Neutrophil (primary cell): ENCODE measurements around the gene PRR29.
"Not testable (repeated sequence)": the region's sequence is repeated elsewhere in the genome, so short reads cannot be mapped to it uniquely, and the experiment has no call there.

ENCODE experiments used
- H3K27ac ChIP-seq: fragments of 200-600 bp; sonication (generic); 2 replicates; pipeline ENCODE4 v1.5.1; 2016; ENCODE audit warnings: mild to moderate bottlenecking, moderate library complexity
- H3K27me3 ChIP-seq: fragments of 200-600 bp; sonication (generic); 2 replicates; pipeline ENCODE4 v1.6.0; 2016; ENCODE audit warnings: mild to moderate bottlenecking
- H3K36me3 ChIP-seq: fragments of 200-600 bp; sonication (generic); 2 replicates; pipeline ENCODE4 v1.5.1; 2017
- H3K4me1 ChIP-seq, 2 experiments: fragments of 200-600 bp in 1 of 2; sonication (generic) in 1 of 2; 1 replicate in 1 of 2; 2 replicates in 1 of 2; pipeline versions ENCODE4 v1.5.1 to v1.6.1; 2013 to 2016; ENCODE audit warnings: low read depth in 1 of 2, low read length in 1 of 2, mild to moderate bottlenecking in 1 of 2, moderate library complexity in 1 of 2; ENCODE audit not compliant: control insufficient read depth in 1 of 2, insufficient read depth in 1 of 2
- H3K4me3 ChIP-seq, 2 experiments: fragments of 200-600 bp in 1 of 2; sonication (generic) in 1 of 2; 1 replicate in 1 of 2; 2 replicates in 1 of 2; pipeline ENCODE4 v1.5.1; 2013 to 2016; ENCODE audit warnings: low read depth in 1 of 2, low read length in 1 of 2, mild to moderate bottlenecking in 1 of 2, moderate library complexity in 1 of 2
- H3K9me3 ChIP-seq: fragments of 200-600 bp; sonication (generic); 2 replicates; pipeline ENCODE4 v1.5.1; 2016
- TF ChIP-seq, protein P1 (sequence below): fragments of 200-600 bp; sonication (generic); IDR thresholded peaks from 2 replicates; pipeline ENCODE4 v1.5.1; 2016; ENCODE audit warnings: antibody characterized with exemption

The PRR29 gene

DNA sequence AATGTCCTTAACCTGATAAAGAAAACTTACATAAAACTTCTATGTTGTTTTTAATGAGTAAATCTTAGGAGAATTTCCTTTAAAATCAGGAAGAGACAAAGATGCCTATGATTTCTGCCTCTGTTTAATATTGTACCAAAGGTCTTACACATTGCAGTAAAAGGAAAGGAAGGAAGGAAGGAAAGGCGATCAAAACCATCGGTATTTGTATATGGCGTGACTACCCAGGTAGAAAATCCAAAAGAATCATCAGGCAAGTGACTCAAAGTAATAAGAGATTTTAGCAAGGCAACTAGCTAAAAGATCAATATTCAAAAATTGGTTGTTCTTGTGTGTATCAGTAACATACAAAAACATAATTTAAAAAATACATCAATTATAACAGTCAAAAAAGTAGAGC is 18.8 kb downstream of the PRR29 start:
- no peaks in the 10 kb centered on the region for H3K27me3 ChIP-seq
- TF ChIP-seq, protein P1, sequence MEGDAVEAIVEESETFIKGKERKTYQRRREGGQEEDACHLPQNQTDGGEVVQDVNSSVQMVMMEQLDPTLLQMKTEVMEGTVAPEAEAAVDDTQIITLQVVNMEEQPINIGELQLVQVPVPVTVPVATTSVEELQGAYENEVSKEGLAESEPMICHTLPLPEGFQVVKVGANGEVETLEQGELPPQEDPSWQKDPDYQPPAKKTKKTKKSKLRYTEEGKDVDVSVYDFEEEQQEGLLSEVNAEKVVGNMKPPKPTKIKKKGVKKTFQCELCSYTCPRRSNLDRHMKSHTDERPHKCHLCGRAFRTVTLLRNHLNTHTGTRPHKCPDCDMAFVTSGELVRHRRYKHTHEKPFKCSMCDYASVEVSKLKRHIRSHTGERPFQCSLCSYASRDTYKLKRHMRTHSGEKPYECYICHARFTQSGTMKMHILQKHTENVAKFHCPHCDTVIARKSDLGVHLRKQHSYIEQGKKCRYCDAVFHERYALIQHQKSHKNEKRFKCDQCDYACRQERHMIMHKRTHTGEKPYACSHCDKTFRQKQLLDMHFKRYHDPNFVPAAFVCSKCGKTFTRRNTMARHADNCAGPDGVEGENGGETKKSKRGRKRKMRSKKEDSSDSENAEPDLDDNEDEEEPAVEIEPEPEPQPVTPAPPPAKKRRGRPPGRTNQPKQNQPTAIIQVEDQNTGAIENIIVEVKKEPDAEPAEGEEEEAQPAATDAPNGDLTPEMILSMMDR: no peak
- no peak overlapping the region for H3K4me3 ChIP-seq
- H3K9me3 ChIP-seq: no peaks in the 10 kb centered on the region
- no peaks in the 10 kb centered on the region for H3K36me3 ChIP-seq
- peaks cover 16 to 26% of the 10 kb centered on the region in 2 experiments for H3K4me1 ChIP-seq
- H3K27ac ChIP-seq: no peak overlapping the region

DNA sequence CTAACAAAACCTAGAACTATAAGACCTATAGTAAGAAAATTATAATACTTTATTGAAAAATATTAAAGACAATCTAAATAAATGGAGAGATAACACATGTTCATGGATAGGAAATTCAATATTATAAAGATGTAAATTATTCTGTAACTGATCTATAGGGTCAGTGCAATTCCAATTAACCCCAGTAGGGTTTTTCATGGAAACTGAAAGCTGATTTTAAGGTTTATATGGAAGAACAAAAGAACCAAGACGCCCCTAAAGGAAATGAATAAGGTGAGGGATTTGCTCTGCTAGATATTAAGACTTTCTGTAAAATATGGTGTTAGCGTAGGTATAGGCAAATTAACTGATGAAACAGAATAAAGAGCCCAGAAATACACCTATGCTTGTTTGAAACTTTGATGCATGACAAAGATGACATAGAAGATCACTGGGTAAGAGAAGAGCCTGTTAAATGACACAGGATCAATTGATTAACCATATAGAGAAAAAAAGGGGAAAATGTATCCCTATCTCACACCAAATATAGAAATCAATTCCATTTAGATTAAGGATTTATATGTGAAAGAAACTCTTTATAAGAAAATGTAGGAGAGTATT is 19.3 kb downstream of the PRR29 start:
- peaks cover 16 to 26% of the 10 kb centered on the region in 2 experiments for H3K4me1 ChIP-seq
- TF ChIP-seq, protein P1: no peak
- no peaks in the 10 kb centered on the region for H3K27me3 ChIP-seq
- H3K9me3 ChIP-seq: no peaks in the 10 kb centered on the region
- no peaks in the 10 kb centered on the region for H3K36me3 ChIP-seq
- no peak overlapping the region for H3K4me3 ChIP-seq
- H3K27ac ChIP-seq: no peak overlapping the region

DNA sequence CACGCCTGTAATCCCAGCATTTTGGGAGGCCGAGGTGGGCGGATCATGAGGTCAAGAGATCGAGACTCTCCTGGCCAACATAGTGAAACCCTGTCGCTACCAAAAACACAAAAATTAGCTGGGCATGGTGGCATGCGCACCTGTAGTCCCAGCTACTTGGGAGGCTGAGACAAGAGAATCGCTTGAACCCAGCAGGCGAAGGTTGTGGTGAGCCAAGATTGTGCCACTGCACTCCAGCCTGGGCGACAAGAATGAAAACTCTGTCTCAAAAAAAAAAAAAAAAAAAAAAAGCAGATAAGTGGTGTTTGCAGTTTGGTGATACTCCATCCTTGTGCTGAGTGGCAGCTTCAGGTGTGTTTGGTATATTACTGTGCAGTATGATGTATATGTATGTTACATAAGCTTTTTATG is 21.4 kb downstream of the PRR29 start:
- not testable (repeated sequence) for H3K36me3 ChIP-seq, H3K9me3 ChIP-seq, H3K27me3 ChIP-seq
- peak overlapping the region in 1 of 2 experiments; percentile 63 for H3K4me3 ChIP-seq
- H3K4me1 ChIP-seq: peaks cover 16 to 25% of the 10 kb centered on the region in 2 experiments
- H3K27ac ChIP-seq: peak overlapping the region; percentile 71

DNA sequence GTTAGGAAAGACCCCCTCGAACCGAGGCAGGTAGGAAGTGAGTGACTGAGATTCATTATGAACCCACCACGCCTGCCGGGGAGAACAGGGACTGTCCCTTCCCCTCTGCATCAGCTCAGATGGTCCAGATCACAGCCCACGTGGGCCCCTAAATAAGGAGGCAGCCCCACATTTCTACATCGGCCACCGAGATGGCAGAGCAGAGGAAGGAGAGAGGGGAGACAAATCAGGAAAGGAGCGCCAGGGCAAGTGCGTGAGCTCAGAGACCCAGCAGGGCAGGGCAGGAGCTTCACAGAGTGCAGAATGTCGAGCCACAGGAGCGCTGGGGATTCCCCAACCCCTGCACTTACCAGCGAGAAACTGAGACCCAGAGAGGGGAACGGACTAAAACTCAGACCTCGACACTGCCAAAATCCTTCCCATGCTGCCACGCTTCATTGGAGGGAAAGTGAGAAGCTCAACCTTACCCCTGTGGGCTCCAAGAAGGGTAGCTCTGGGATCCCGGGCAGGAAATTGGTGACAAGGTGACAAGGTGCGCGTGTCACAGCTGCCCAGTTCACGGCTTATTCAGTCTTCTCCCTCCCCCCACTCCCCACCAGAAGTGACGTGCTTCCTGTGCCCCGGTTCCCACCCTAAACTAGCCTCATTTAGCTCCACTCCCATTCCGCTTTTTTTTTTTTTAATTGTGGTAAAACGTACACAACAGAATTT is 22.1 kb downstream of the PRR29 start, which contains the start of gene ICAM2:
Gene ICAM2 (minus strand): TSS at position 578 of the 711 bp plus-strand sequence. CDS start 13,942 bp downstream, outside the sequence.
- peak within 1 kb of the TSS; percentile 71 for H3K27ac ChIP-seq
- TF ChIP-seq, protein P1: no peak
- peak within 1 kb of the TSS; percentile 63 to 64 for H3K4me3 ChIP-seq
- peaks cover 16 to 21% of the 10 kb centered on the region in 2 experiments for H3K4me1 ChIP-seq
- no peaks in the 10 kb centered on the region for H3K36me3 ChIP-seq
- H3K9me3 ChIP-seq: no peaks in the 10 kb centered on the region
- H3K27me3 ChIP-seq: no peaks in the 10 kb centered on the region

DNA sequence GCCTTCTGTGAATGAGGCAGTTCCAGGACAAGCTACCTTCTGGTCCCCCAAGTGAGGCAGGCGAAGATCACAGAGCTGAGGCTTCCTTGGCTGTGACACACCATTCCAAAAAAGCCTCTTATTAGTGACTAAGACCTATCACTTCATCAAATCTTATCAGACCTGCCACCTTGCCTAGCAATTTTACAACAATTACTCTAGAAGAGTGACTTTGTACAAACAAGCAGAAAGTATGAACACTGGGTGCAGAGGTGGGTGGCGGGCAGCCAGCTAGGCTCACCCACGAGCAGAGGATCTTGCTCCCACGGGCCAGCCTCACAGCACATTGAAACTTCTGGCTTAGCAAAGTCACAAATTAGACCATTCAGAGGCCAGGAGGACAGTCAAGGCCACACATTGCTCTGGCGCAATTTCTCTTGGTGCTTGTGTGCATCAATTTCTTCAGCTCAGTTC is 24.5 kb downstream of the PRR29 start:
- Histone ChIP-seq H3K27me3 (no peaks in the 10 kb centered on the region), H3K4me1 (peaks cover 25 to 26% of the 10 kb centered on the region in 2 experiments), H3K36me3 (no peaks in the 10 kb centered on the region), H3K27ac (peak overlapping the region; percentile 23), H3K4me3 (no peak overlapping the region), H3K9me3 (no peaks in the 10 kb centered on the region)
- TF ChIP-seq, protein P1: no peak

DNA sequence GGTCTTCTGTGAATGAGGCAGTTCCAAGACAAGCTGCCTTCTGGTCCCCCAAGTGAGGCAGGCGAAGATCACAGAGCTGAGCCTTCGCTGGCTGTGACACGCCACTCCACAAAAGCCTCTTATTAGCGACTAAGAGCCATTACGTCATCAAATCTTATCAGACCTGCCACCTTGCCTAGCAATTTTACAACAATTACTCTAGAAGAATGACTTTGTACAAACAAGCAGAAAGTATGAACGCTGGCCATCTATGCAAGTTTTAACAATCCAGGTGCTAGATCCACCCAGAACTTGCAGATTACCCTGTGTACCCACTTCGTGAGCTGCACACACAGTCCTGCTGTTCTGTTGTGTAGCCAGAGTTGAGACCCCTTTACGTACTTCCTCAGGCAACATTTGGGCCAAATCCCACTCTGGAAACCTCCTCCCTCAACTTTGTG is 26.1 kb downstream of the PRR29 start:
- TF ChIP-seq, protein P1: no peak
- Histone ChIP-seq H3K9me3 (no peaks in the 10 kb centered on the region), H3K4me3 (no peak overlapping the region), H3K4me1 (peaks cover 23 to 25% of the 10 kb centered on the region in 2 experiments), H3K36me3 (no peaks in the 10 kb centered on the region), H3K27ac (no peak overlapping the region), H3K27me3 (no peaks in the 10 kb centered on the region)
